HFF-Myc (cell line): ENCODE measurements around the gene HSDL1.

Experiments used
- DNase-seq: peaks from one replicate; pipeline ENCODE4 v3.0.0-alpha.2; 2011; ENCODE audit warnings: low read depth; ENCODE audit errors: extremely low read depth
- H3K4me3 ChIP-seq: replicated peaks from 2 replicates; pipeline ENCODE4 v1.5.1; 2011; ENCODE audit warnings: low read depth, mild to moderate bottlenecking, control low read depth, low read length
- TF ChIP-seq, protein P1 (sequence below): IDR thresholded peaks from 2 replicates; pipeline ENCODE4 v1.5.1; 2012; ENCODE audit warnings: mild to moderate bottlenecking, low read depth, low read length, control low read depth; ENCODE audit errors: missing control alignments

The HSDL1 gene

GRCh38 chr16:84138824-84139627, 6.0 kb downstream of the HSDL1 start:
- H3K4me3 ChIP-seq = no peak overlapping the region
- no peak for DNase-seq
- TF ChIP-seq, protein P1, sequence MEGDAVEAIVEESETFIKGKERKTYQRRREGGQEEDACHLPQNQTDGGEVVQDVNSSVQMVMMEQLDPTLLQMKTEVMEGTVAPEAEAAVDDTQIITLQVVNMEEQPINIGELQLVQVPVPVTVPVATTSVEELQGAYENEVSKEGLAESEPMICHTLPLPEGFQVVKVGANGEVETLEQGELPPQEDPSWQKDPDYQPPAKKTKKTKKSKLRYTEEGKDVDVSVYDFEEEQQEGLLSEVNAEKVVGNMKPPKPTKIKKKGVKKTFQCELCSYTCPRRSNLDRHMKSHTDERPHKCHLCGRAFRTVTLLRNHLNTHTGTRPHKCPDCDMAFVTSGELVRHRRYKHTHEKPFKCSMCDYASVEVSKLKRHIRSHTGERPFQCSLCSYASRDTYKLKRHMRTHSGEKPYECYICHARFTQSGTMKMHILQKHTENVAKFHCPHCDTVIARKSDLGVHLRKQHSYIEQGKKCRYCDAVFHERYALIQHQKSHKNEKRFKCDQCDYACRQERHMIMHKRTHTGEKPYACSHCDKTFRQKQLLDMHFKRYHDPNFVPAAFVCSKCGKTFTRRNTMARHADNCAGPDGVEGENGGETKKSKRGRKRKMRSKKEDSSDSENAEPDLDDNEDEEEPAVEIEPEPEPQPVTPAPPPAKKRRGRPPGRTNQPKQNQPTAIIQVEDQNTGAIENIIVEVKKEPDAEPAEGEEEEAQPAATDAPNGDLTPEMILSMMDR = no peak

- TF ChIP-seq, protein P1 = no peak
- no peak for DNase-seq
- H3K4me3 ChIP-seq = no peak overlapping the region
Observed at GRCh38 chr16:84138500-84138823, 6.5 kb downstream of the HSDL1 start.

- H3K4me3 ChIP-seq = no peak overlapping the region
- no peak for DNase-seq
- TF ChIP-seq, protein P1 = no peak
Observed at GRCh38 chr16:84137769-84138357, 7.1 kb downstream of the HSDL1 start.

DNA sequence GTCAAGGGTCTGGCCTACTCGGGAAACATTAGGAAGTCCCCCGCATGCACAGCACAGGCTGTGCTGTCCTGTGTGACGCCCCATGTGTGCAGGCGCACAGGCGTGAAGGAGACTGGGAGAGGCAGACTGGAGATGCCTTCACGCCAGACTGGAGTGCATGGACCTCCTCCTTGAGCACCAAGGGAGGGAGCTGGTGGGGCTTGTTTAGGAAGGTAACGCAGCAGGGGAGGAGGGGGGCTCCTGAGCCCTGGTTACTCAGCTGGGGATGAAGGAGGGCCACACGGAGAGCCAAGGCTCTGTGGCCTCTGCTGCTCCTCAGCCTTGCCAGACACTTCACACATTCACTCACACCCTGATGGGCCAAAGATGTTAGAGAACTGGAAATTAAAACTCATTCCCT, 7.7 kb downstream of the HSDL1 start:
- no peak overlapping the region for H3K4me3 ChIP-seq
- TF ChIP-seq, protein P1 = no peak
- DNase-seq = no peak

DNA sequence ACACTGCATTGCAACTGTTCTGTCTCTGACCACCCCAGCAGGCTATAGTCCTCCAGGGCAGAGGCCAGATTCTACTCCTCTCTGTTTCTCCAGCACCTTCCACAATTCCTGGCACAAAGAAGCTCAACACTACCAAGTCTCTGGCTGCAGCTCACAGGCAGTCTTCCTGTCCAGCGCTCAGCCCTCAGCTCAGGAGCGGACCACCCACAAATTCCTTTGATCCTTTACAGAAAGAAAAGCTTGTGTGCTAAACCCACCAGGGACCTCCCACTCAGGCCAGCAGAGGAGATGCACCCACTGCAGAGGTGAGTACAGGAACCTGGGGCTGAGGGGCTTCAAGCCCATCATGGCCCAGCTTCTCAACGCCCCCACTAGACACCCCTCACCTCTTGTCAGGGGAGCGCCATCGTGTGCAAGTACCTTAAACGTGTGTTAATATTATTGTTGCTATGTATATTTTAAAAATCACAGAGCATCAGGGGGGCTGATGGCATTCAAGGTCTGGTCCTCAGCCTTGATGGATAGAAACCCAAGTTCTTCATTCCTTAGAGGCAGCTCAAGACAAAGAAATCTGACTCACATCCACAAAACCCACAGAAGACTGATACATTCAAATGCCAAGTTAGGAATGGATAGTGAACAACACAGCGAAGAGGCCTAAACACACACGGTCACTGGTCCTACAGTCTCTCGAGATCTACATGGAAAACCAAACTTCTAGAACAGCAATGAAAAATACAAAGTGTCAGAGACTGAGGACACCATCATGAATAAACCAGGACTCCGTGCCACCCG, 8.4 kb downstream of the HSDL1 start:
- no peak for DNase-seq

DNA sequence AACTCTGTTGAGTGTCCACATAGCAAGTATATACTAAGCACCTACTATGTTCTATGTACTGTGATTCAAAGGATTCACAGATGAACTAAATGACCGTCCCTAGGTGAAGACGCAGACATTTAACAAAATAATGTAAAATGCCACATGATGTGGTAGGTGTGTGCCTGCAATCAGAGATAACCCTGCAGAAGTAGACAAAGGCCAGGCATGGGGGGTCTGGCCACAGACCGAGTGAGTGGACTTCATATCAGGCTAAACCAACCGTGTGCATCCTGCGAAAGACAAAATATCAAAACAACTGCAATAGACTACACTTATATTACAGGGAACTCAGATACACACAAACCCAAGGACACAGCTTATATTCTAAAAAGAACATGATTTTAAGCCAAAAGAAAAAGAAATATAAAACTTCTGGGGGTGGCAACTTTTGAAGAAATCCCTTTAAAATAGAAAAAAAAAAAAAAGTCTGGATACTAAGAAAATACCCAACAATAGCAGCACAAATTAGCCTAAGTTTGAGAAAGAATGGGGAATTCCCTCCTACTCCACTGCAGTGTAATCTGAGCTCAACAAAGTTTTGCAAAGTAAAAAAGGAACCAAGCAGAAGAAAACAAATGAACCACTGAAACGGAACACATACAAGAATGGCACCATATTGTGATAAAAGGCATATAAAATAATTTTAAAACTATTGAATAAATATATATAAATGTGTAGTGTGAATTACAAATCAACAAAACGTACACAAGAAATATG, 12.3 kb downstream of the HSDL1 start:
- TF ChIP-seq, protein P1 = no peak
- no peak overlapping the region for H3K4me3 ChIP-seq
- no peak for DNase-seq

More for the DNA sequence above, 8.4 kb downstream of the HSDL1 start:
- H3K4me3 ChIP-seq = no peak overlapping the region
- TF ChIP-seq, protein P1 = no peak
